GM11168 (cell line): ENCODE measurements around the gene EEA1.

Source experiments
- in situ Hi-C: fragments of 300-500 bp; cut with MboI; formaldehyde crosslinking; loops from one replicate; pipeline ENCODE4 v1.12.0; 2022; ENCODE audit warnings: low sequenced_read_pairs; ENCODE audit not compliant: unreplicated experiment

The EEA1 gene

DNA sequence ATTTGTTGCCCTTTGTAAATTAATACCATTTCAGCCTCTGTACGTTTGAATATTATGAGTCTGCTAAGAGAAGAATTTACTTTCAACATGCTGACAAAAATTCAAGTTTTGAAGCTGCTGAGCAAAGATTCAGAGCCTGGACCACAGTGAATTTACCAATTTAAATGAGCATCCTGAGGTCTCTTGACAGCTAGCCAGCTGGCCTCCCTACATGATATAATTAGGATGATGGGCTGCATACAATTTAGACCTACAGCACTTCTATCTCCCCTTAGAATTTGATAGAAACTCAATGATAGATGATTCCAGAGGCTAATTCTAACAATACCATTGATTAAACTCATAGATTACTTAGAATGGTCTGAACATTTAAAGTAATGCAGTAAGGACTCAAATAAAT, 10.0 kb upstream of the EEA1 start:
- in situ Hi-C loops, result no loop called here

DNA sequence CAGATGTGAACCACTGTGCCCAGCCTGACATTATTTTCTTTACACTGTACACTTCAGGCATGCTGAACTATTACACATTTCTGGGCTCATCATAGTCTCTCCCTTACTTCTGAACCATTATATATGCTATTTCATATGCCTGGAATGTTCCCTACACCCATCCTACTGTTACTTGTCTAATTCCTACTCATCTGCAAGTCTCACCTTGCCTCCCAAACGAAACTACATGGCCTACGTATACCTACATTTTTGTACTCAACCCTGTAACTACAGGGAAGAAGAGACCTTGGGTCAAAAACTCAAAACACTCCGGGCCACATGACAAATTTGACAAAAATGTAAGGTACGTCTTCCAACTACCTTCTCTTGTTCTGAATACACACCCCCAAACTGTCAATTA, 9.5 kb upstream of the EEA1 start:
- in situ Hi-C loops, result no loop called here

DNA sequence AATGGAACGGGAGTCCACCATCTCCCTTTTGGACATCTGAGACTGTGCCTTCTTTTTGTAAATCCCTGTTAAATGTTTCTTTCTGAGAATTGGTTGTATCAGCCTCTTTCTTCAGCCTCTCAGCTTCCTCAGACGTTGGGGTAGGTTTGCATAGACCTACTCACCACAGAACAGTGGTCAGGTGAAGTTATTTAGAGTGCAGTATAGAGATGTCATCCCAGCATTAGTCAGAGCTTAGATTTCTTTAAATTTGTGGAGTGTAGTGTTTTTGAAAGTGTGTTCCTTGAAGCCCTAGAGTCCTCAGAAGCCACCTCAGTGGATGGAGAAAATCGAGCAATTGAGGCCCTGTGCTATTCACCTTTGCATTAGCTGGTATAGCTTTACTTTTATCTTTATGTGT, 8.9 kb upstream of the EEA1 start:
- in situ Hi-C loops, result no loop called here

- in situ Hi-C loops, result no loop called here
Observed at GRCh38 chr12:92933606-92934005, 4.5 kb upstream of the EEA1 start.

DNA sequence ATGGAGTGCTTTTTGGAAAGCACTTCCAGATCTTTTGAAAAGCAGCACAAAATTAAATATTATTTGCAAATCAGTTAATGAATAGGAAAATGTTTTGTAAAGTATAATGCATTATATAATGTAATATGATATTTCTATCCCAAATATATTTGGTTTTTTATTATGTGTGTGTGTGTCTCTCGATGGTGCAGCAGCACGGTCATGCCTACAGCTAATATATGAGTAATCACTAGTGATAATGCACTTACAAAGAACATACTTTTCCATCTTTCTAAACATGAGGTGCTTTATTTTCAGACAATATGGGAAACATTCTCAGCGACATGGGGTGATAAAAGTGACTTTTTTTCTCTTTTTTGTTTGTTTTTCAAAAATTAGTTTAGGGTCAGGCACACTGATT, 1.3 kb upstream of the EEA1 start:
- in situ Hi-C loops, result no loop called here

DNA sequence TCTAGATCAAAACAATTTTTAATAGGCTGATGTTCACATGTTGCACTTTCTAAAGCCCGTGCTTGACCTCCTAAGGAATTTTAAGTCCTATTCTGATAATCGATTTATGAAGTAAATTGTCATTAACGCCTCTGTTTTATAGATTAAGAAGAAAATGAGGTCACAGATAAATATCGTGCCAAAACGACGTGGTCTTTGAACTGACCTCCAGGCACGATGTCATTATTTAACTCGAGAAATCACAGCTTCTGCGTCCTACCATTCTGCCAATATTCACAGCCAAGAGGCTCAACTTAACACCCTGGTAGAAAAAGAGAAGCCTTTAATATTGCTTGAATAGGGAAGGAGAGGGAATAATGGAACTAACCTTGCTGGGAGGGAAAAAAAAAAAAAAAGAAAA, 888 bp upstream of the EEA1 start:
- in situ Hi-C loops, result no loop called here

DNA sequence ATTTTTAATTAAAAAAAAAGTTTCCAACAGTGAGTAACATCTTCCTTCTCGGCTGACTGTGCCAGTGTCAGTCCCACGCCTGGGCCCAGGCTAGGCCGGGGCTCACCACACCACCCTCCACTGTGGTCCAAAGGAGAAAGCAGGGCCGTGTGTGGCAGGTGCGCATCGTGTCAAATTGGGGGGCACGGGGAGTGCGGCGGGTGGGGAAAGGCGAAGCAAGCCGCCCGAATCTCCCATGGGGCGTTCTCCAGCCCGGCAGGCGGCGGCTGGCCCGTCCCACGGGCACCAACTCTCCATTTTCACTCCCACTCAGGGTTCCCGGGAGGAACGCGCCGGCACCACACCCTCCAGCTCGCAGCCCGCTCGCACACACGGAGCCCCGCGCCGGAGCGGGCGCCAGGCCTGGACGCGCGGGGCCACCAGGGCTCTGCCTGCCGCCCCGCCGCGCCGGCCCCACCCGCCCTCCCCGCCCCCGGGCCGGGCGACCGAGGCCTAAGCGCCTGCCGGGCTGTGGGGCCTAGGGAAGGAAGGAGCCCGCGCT, 604 bp downstream of the EEA1 start:
- in situ Hi-C loops, result no loop called here

DNA sequence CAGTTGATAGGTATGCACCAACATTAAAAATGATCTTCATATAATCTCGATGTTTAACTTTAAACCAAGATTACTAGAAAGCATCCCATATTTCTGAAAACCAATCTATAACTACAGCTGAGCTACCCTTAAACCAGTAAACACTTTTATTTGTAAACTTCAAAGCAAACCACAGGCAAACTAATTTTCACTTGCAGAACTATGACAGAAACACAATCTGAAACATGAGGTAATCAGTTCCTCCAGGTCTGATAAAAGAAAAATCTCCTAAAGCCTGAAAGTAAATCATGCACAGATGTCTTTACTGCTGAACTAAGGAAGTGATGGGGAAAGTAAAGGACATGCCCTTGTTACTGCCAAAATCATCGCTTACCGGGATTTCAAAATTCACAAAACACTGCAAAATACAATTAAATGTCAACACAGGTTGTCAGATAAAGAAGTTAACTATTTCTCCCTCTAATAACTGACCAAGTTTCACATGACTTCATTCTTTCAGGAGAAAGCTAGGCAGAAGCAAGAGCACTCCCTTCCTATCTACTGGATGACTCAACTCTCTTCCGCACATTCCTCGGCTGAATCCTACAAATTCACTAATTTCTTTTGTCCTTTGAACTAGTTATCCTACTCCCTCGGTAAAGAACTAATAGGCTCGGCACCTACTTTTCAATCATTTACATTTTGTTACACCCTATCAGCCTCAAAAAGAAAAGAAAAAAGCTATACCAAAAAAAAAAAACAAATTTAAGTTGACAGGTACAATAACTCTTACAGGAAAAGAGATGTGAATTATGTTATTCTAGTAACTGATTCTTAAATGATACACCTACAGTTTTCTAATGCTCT, 1.4 kb downstream of the EEA1 start:
- in situ Hi-C loops, result no loop called here

DNA sequence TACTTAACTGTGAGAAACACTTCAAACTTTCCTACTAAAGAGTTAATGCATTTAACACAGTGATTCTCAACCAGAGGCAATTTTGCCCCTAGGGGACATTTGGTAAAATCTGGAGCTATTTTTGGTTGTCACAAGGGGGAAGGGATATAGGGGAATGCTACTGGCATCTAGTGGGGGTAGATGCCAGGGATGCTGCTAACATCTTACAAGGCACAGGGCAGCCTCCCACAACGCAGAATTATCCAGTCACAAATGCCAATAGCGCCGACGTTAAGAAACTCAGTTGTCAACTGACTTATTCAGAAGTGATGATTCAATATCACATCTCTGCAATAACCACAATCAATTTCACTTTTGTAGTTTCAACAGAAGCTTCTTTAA, 2.0 kb downstream of the EEA1 start:
- in situ Hi-C loops, result no loop called here

DNA sequence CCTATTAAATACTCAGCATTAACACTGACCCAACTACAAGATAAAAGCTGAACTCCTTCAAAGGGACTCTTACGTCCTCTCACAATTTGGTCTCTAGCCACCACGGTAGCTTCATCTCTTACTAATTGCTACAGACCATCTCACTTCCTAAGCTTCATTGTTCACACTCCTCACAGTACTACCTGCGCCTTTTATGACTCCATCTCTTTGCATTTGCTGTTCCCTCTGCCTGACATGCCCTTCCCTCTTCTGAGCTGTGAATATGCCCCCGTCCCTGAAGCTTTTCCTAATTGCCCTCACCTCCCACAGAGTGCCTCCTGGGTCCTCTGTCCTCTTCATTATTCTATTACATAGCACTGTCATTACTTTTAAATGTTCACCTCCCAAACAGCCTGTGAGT, 2.5 kb downstream of the EEA1 start:
- in situ Hi-C loops, result no loop called here

- in situ Hi-C loops, result no loop called here
Observed at GRCh38 chr12:92921877-92922276, 7.2 kb downstream of the EEA1 start.

DNA sequence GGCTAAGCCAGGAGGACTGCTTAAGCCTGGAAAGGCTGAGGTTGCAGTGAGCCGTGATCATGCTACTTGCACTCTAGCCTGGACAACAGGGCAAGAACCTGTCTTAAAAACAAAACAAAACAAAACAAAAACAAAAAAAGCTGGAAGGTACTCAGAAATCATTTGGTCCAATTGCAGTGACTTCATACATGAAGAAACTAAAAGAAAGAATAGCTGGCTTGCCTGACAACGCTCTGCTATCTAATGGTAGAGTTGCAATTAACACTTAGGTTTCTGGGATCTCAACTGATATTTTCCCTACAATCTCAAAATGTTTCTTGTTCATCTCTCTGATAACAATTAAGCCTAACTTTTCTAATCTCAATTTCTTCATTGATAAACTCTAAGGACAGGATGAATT, 13.7 kb downstream of the EEA1 start:
- in situ Hi-C loops, result no loop called here

- in situ Hi-C loops, result no loop called here
Observed at GRCh38 chr12:92914170-92914569, 14.9 kb downstream of the EEA1 start.

GRCh38 chr12:92912672-92913071, 16.4 kb downstream of the EEA1 start:
- in situ Hi-C loops, result no loop called here

DNA sequence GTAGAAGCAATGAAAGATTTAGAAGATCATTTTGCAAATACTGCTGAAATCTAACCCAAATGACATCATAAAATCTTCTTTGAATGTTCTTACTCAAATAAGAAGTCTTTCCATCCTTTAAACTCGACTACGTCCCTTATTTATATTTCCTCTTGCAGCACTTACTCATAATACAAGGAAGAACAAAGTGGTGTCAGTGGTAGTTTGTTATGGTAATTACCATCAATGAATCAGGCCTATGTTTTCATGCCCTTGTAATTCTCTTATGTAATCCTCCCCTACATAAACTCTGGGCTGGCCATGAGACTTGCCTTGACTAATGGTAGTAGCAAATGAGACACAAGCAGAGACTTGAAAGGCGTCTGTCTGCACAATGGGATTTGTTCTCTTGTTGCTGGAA, 17.0 kb downstream of the EEA1 start:
- in situ Hi-C loops, result no loop called here

GRCh38 chr12:92911339-92911738, 17.8 kb downstream of the EEA1 start:
- in situ Hi-C loops, result no loop called here

DNA sequence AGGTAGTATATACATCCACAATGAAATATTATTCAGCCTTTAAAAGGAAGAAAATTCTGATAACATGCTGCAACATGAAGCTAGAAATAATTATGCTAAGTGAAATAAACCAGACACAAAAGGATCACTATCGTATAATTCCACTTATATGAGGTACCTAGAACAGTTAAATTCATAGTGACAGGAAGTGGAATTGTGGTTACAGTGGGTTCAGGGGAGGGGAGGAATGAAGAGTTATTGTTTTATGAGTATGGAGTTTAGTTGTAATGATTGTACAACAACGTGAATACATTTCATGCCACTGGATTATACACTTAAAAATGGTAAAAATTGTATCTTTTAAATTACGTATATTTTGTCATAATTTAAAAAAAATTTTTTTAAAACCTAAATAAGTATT, 21.0 kb downstream of the EEA1 start:
- in situ Hi-C loops, result no loop called here

DNA sequence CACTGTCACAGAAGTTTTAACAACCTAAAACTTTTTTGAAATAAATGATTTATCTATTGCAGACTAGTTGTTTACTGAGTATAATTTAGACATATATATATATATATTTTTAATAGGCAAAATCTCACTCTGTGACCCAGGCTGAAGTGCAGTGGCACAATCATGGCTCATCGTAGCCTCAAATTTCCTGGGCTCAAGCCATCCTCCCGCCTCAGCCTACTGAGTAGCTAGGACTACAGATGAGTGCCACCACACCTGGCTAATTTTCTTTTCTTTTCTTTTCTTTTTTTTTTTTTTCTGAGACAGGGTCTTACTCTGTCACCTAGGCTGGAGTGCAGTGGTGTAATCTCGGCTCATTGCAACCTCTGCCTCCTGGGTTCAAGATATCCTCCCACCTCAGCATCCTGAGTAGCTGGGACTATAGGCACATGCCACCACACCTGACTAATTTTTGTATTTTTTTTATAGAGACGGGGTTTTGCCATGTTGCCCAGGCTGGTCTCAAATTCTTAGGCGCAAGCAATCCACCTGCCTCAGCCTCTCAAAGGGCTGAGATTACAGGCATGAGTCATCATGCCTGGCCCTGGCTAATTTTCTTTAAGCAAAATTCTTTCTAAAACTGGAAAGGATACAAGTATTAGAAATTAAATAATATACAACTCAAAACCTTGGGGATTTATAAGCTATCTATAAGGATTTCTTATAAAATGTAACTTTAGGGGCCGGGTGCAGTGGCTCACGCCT, 23.1 kb downstream of the EEA1 start:
- in situ Hi-C loops, result no loop called here

DNA sequence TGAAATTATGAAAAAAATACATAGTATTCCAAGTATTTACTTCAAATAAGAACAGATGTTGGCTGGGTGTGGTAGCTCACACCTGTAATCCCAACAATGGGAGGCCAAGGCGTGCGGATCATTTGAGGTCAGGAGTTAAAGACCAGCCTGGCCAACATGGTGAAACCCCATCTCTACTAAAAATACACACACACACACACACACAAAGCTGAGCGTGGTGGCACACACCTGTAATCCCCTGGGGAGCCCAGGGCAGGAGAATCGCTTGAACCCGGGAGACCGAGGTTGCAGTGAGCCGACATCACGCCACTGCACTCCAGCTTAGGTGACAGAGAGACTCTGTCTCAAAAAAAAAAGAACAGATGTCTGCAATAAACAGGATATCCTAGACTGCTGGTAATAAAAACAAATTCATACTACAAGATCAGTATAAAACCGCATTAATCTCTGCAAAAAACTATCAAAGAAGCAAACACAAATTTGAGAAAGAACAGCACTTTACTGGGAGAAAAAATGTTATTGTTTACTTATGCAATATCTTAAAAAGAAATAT, 23.8 kb downstream of the EEA1 start:
- in situ Hi-C loops, result no loop called here

DNA sequence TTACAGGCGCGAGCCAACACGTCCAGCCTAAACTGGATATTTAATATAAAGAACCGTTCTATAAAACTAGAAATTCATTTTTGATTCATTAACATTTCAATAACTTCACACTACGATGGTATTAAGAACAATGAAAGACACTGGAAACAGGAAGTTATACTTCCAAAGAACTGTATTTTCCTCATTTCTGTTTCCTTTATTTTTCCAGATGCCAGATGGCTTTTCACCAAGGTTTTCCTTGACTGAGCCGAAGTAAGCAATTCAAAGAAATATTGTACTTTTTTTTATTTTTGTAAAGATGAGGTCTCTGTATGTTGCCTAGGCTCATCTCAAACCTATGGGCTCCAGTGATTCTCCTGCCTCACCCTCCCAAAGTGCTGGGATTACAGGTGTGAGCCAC, 28.2 kb downstream of the EEA1 start:
- in situ Hi-C loops, result no loop called here

DNA sequence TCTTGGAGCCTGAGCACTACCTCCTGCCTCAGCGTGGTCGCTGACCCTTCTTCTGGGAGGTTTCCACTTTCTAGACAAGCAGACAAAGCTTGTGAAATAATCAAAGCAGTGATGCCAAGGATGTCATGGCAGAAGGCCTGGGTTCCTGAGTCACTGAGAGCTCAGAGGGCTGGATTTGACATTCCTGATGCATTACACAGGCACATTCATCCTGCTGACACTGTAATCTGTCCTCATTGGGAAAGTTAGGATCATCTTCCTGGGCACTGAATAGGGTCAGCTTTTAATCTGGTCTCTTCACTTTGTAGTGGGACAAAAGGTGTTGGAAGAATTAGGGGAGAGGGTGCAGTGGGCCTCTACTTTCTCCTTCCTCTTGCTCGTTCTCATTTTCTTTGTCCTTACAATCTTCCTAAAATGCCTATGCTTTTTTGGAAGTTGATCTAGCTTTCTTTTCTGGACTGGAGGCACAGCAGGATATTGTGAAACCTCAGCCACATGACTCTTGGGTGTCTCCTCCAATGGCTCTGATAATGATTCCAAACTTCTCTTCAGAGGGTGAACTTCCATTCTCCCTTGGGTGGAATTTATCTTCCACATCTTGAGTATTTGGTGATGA, 29.6 kb downstream of the EEA1 start:
- in situ Hi-C loops, result loop anchor here (5.0 kb wide), 1 partner anchor 37 kb away; no protein-coding TSS in a partner anchor
